ENCODE results near the gene CYP19A1.

Gene CYP19A1

DNA sequence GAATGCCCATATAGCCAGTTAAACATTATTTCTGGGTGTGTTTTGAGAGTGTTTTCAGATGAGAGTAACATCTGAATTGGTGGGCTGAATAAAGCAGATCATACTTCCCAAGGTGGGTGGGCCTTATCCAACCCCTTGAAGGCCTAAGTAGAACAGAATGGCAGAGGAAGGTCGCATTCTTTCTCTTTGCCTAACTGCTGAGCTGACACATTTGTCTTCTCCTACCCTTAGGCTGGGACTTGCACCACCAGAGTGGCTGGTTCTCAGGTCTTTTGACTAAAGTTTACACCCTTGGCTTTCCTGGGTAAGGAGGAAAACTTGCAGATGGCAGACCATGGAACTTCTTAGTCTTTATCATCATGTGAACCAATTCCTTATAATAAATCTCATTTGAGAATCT, 157.9 kb downstream of the CYP19A1 start:
- TF ChIP-seq, protein P1, sequence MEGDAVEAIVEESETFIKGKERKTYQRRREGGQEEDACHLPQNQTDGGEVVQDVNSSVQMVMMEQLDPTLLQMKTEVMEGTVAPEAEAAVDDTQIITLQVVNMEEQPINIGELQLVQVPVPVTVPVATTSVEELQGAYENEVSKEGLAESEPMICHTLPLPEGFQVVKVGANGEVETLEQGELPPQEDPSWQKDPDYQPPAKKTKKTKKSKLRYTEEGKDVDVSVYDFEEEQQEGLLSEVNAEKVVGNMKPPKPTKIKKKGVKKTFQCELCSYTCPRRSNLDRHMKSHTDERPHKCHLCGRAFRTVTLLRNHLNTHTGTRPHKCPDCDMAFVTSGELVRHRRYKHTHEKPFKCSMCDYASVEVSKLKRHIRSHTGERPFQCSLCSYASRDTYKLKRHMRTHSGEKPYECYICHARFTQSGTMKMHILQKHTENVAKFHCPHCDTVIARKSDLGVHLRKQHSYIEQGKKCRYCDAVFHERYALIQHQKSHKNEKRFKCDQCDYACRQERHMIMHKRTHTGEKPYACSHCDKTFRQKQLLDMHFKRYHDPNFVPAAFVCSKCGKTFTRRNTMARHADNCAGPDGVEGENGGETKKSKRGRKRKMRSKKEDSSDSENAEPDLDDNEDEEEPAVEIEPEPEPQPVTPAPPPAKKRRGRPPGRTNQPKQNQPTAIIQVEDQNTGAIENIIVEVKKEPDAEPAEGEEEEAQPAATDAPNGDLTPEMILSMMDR (IDR thresholded peaks at IDR 0.05; ENCODE audit: borderline replicate concordance, control extremely low read depth, extremely low read depth, insufficient read depth, missing control alignments) = no peak
- in situ Hi-C loops (cut with MboI; ENCODE audit: low sequenced_read_pairs, unreplicated experiment) = no loop called here
- DNase-seq (ENCODE audit: low spot score) = no peak

DNA sequence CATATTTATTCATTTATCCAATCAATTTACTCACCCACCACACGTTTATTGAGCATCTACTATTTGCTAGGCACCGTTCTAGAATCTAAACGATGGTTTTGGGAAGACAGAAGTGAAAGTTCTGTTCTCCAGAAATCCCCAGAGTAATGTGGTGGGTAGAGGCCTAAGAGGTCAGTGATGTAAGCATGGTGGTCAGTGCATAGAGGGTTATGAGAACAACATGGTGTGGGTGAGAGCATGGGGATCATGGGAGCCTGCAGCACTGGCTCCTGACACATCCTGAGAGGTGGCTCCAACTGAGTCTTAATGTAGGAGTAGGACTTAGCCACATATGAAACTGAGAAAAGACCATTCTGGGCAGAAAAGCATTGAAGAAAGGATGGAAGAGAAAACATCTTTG, 158.4 kb downstream of the CYP19A1 start:
- TF ChIP-seq, protein P1 (IDR thresholded peaks at IDR 0.05; ENCODE audit: borderline replicate concordance, control extremely low read depth, extremely low read depth, insufficient read depth, missing control alignments) = no peak
- DNase-seq (ENCODE audit: low spot score) = no peak
- in situ Hi-C loops (cut with MboI; ENCODE audit: low sequenced_read_pairs, unreplicated experiment) = no loop called here

DNA sequence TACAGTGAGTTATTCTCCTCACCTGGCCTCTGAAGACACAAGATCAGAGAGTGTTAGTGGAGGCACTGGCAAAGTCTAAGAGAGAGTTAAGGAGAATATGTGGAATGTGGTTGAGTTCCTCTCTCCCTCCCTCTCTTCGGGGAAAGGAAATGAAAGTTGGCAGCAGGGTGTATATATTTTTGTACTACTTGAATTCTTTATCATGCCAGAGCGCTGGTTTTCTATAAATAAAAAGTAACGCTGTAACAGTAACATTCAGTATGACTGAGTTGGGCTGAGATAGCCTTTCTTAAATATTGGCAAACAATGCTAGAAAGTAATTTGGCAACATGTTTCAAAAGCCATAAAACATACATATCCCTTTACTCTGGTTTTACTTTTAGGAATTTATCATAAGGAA, 166.2 kb downstream of the CYP19A1 start:
- no peak for DNase-seq (ENCODE audit: low spot score)
- TF ChIP-seq, protein P1 (IDR thresholded peaks at IDR 0.05; ENCODE audit: borderline replicate concordance, control extremely low read depth, extremely low read depth, insufficient read depth, missing control alignments) = no peak
- in situ Hi-C loops (cut with MboI; ENCODE audit: low sequenced_read_pairs, unreplicated experiment) = no loop called here

DNA sequence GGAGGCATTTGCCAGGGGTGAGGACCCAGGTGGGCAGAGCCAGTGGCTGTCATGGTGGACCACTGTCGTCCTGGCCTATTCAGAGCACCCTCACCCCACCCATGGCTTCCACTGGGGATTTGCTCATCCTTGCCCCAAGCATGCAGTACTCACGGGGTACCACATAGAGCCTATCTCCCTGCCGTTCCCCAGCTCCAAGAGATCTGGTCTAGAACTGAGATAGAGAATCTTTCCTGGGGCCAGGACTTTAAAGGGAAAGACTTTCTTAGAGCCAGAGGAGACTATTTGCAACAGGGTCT, 166.8 kb downstream of the CYP19A1 start:
- in situ Hi-C loops (cut with MboI; ENCODE audit: low sequenced_read_pairs, unreplicated experiment) = no loop called here

DNA sequence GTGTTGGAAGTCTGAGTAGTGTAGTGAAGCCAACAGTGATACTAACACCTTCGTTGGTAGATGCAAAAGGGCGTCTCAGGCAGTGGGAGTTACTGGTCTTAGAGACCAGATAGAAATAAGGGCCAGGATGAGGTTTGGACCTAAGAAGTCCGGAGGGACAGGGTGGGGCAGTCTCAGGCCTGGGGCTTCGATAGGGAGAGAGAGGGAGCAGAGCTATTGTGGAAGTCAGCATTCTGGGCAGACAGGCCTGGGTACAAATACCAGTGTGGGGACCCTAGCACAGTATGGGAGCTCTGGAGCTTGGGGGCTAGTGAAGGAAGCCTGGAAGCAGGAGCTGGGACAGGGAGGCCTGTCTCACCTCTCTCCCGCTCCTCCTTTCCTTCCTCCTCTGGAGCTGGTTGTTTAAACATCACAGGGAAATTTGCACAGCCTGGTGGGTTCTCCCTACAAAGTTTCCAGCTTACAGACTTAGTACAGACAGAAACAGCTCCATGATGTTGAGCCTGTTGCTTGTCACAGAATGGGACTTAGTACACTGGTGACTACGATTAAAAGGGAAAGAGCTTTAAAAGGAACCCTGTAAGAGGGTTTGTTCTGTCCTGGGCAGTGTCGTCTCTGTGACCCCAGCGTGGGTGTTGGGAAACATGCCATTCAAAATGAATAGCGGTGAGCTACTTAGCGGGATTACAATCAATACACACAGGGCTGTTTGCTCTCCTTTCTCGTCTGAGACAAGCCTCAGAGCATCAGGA, 167.3 kb downstream of the CYP19A1 start:
- in situ Hi-C loops (cut with MboI; ENCODE audit: low sequenced_read_pairs, unreplicated experiment) = no loop called here
- TF ChIP-seq, protein P1 (IDR thresholded peaks at IDR 0.05; ENCODE audit: borderline replicate concordance, control extremely low read depth, extremely low read depth, insufficient read depth, missing control alignments) = no peak
- no peak for DNase-seq (ENCODE audit: low spot score)

More for the DNA sequence above, 166.8 kb downstream of the CYP19A1 start:
- TF ChIP-seq, protein P1 (IDR thresholded peaks at IDR 0.05; ENCODE audit: borderline replicate concordance, control extremely low read depth, extremely low read depth, insufficient read depth, missing control alignments) = no peak
- DNase-seq (ENCODE audit: low spot score) = no peak

DNA sequence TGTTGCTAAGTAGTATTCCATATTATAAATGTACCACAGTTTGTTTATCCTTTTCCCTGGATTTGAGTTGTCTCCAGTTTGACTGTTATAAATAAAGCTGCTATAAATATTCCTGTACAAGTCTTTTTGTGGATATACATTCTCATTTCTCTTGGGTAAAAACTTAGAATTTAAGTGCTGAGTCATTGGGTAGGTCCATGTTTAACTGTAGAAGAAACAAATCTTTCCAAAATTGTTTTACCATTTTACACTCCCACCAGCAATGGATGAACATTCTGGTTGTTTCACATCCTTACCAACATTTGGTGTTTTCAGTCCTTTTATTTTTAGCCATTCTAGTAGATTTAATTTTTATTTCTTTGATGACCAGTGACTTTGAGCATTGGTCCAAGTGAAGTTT, 169.7 kb downstream of the CYP19A1 start:
- in situ Hi-C loops (cut with MboI; ENCODE audit: low sequenced_read_pairs, unreplicated experiment) = loop anchor here (10.0 kb wide), 2 partner anchors 106 to 216 kb away; no protein-coding TSS in a partner anchor
- DNase-seq (ENCODE audit: low spot score) = no peak
- TF ChIP-seq, protein P1 (IDR thresholded peaks at IDR 0.05; ENCODE audit: borderline replicate concordance, control extremely low read depth, extremely low read depth, insufficient read depth, missing control alignments) = no peak

All from GM13976 (cell line).